Pulmonary artery endothelial cell (primary cell): ENCODE data around the gene GPRASP1. TPM values are rescaled to one million over a fixed set of nuclear protein-coding genes. Genes with fewer than 3 reads are reported as not detected.
"Not testable (repeated sequence)": the region's sequence is repeated elsewhere in the genome, so short reads cannot be mapped to it uniquely, and the experiment has no call there.

Experiments used
- DNase-seq: peaks from one replicate; pipeline ENCODE4 v3.0.0-alpha.2; 2011; ENCODE audit warnings: low read depth, low spot score
- total RNA-seq: library from RNA; depleted of rRNA; stranded (reverse); fragments of >200 nt; gene quantifications from 2 replicates; pipeline ENCODE4 v1.2.3, GENCODE V29; 2014

The GPRASP1 gene, protein sequence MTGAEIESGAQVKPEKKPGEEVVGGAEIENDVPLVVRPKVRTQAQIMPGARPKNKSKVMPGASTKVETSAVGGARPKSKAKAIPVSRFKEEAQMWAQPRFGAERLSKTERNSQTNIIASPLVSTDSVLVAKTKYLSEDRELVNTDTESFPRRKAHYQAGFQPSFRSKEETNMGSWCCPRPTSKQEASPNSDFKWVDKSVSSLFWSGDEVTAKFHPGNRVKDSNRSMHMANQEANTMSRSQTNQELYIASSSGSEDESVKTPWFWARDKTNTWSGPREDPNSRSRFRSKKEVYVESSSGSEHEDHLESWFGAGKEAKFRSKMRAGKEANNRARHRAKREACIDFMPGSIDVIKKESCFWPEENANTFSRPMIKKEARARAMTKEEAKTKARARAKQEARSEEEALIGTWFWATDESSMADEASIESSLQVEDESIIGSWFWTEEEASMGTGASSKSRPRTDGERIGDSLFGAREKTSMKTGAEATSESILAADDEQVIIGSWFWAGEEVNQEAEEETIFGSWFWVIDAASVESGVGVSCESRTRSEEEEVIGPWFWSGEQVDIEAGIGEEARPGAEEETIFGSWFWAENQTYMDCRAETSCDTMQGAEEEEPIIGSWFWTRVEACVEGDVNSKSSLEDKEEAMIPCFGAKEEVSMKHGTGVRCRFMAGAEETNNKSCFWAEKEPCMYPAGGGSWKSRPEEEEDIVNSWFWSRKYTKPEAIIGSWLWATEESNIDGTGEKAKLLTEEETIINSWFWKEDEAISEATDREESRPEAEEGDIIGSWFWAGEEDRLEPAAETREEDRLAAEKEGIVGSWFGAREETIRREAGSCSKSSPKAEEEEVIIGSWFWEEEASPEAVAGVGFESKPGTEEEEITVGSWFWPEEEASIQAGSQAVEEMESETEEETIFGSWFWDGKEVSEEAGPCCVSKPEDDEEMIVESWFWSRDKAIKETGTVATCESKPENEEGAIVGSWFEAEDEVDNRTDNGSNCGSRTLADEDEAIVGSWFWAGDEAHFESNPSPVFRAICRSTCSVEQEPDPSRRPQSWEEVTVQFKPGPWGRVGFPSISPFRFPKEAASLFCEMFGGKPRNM (N-terminal part only)
- 1.1 and 1.4 TPM in 2 replicates for total RNA-seq

DNA sequence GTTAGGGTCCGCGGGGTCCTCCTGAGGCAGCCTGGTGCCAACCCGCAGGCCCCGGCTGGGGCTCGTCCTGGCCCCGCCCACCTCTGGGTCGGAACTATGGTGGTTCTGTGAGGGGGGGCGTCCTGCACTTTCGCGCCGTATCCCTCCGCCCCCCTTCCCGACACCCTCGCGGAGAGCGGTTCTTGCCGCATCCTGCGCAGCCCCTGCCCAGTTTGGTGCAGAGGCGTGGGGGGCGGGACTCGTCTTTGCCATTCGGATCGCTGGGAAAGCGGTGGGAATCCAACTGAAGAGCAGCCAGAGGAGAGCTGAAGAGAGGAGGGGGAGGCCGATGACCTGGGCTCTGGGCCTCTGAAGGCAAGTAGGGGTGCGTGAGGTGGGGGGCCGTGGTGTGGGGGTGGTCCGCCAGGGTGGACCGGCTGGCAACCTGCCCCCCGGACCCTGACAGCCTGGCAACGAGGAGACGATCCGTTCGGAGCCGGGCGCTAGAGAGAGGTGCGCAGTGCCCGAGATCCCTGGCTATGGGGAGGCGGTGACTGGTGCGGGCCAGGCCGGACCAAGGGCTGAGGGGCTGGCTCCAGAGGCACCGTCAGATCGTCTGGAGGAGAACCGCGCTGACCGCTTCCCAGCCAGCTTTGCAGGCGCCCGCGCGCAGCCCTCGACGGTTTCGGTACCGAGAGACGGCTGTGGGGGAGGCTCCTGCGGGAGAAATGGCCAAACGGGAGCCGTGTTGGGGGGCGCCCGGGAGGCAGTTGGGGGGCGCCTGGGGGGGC, at the start of gene GPRASP1:
TSS of gene GPRASP1 (plus strand) at position 242 of the 770 bp plus-strand sequence. CDS start 2,431 bp downstream, outside the sequence.
- DNase-seq: no peak

DNA sequence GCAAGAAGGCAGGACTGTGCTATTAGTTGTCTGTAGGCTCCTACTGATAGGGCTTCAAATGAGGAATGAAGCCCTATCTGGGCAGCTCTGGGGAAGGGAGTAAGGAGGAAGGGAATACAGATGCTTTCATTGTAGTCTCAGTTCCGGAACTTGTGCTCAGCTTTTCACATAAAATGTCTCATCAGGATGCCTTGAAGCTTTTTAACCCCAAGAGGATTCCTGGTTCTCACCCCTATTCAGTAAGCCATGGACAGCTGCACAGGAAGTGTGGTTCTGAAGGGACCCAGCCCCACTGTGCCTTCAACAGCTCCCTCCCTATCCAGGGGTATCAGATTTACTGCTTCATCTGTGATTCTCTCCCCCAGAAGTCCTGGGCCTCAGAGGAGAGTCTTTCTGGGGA, 47.0 kb upstream of the GPRASP1 start:
- DNase-seq: no peak

DNA sequence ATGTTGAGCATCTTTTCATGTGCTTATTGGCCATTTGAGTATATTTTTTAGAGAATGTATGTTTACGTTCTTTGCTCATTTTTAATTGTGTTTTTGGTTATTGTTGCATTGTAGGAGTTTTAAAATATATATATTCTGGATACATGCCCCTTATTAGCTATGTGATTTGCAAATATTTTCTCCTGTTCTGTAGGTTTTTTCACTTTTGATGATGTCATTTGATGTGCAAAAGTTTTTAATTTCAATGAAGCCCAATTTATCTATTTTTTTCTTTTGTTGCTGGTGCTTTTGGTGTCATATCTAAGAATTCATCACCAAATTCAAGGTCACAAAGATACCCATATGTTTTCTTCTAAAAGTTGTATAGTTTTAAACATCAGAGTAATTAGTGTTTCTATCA, 45.2 kb upstream of the GPRASP1 start:
- no peak for DNase-seq

DNA sequence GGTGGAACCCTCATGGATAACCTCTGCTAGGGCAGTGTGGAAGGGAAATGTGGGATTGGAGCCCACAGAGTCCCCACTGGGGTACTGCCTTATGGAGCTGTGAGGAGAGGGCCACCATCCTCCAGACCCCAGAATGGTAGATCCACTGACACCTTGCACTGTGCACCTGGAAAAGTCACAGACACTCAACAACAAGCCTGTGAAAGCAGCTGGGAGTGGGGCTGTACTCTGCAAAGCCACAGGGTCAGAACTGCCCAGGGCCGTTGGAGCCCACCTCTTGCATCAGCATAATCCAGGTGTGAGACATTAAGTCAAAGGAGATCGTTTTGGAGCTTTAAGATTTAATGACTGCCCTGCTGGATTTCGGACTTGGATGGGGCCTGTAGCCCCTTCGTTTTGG, 40.4 kb upstream of the GPRASP1 start:
- no peak for DNase-seq

DNA sequence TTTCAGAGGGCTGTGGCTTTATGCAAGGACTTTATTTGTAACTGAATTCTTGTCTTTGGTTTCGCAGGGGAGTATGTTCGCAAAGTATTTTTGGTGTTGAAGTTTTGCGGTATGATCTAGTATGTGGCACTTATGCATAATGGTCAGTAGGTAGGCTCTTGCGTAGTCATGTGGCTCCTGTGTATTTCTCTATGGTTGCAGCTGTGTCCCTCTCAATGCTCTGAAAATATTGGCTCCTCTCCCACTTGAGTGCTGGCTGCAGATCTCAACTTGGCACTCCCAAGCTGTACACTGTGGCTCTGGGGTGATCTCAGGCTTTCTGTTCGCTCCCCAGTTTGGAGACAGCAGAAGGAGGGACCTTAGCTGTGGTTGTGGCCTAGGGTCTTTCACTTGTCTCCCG, 27.2 kb upstream of the GPRASP1 start:
- DNase-seq: no peak

DNA sequence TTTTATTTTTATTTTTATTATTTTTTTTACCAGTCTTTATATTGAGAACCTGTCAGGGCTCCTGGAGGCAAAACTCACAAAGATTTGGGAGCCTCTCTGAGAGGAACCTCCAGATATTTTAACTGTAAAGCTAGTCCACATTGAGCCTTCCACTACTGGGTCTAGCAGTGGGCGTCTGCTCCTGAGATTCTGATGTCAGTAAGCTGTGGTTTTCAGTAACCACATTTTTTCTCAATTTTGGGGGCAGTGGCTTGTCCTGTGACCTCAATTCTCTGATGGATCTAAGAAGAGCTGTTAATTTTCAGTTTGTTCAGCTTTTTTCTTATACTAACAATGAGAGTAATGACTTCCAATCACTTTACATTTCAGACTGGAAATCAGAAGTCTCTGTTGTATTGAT, 23.6 kb upstream of the GPRASP1 start:
- no peak for DNase-seq

DNA sequence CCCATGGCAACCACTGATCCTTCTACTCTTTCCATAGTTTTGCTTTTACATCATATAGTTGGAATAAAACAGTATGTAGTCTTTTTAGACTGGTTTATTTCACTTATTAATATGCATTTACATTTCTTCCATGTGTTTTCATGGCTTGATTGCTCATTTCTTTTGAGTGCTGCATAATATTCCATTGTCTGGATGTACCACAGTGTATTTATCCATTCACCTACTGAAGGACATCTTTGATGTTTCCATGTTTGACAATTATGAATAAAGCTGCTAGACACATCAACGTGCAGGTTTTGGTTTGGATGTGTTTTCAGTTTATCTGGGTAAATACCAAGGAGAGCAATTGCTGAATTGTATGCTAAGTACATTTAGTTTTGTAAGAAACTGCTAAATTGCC, 13.7 kb upstream of the GPRASP1 start:
- DNase-seq: no peak

DNA sequence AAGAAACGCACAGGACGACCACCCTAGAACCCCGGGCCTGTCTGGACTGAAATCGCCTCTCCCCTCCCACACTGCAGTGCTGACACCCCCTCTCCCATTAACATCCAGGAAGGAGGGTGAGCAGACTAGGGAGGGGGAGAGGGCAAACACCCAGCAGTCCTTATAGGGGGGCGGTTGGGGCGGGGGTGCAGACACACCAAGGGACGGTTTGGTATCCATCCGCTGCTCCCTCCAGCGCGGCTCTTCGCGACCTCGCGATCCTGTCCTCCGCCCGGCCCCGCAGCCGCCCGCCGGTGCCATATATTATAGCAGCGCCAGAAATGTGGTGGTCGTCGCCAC, 411 bp upstream of the GPRASP1 start:
- no peak for DNase-seq

DNA sequence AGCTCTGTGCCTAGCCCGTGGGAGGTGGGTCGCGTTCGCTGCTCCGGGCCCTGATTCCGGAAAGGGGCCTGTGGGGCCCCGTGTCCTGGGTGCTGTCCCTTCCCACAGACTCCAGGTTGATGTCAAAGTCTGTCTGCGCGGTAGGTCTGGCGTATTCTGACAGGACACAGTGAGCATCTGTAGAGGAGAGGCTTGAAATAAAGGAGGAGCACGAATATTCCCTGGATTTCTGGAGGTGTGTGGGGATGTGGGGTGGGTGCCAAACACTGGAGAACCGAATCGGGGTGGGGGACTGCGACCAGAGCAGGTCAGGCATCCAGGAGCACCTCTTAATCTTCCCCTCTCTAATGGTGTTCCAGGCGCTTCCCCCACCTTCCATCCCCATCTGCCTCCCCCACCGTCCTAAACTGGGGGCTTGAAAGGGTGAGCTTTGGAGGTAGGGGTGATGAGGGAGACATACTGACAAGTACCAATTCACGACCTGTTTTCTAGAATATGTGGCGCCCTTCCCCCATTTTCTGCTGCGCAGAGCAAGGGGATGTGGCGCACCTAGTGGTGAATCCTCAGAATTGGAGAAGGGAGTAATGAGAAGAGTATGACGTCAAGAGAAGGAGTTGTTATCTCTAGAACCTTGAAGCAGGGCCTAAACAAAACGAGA, 877 bp downstream of the GPRASP1 start:
- no peak for DNase-seq

DNA sequence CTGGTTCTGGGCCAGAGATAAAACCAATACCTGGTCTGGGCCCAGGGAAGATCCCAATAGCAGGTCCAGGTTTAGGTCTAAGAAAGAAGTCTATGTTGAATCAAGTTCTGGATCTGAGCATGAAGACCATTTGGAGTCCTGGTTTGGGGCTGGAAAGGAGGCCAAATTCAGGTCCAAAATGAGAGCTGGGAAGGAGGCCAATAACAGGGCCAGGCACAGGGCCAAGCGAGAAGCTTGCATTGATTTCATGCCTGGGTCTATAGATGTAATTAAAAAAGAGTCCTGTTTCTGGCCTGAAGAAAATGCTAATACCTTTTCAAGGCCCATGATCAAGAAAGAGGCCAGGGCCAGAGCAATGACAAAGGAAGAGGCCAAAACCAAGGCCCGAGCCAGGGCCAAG, 3.4 kb downstream of the GPRASP1 start:
- DNase-seq: no peak

DNA sequence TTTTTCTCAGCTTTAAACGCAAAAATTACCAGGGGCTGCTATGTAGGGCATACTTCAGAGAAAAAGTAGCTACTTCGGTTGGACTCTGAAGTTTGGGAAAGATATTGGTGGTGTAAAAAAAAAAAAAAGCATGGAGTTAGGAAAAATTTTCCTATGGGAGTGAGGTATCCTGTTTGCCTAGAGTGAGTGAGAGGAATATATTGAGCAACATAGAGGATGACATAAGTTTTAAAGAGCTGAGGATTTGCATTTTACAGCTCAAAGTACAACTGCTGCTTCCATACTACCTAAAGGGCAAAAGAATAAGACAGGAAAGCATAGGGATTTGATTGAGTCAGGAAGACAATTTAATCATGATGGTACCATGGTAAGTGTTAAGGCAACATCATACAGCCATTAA, 7.3 kb downstream of the GPRASP1 start:
- no peak for DNase-seq

DNA sequence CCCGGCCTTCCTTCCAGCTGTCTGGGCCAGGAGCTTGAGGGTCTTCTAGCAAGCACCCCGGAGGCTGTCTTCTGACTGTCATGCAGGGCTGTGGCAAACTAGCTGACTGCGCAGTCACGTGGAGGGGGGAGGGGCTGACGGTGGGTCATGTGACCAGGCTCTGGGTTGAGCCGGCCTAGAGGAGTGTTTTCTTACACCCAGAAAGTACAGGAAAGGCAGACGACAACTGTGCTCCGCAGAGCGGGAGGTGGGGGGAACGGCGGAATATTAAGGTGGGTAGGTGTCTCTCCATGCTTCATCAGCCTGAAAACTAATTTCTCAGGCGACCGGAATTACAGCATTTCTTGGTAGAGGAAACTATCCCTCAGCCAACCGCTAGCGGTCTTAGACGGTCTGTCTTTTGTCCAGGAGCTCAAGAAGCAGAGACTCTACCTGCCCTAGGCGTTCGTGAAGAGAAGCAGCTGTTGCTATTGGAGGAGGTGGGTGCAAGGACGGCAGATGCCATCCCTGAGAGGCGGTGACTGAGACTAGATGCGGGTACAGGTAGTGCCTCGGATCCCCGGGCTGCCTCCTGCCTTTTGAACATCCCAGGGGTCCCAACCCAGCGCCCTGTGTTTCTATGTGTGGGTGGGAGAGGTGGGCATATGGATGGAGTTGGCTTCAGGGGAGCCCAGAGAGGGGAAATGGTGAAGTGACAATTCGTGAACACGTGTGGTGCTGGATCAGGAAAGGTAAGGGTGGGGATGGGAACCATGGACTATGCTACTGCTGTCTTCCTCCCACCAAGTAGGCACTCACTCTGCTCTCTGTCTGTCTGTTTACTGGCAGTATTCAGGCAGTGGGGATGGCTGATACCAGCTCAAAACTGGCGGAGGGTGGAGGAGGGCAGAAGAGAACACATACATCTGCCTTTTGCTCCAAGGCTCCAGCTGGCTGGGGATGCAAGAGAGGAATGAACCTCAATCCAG, 8.8 kb downstream of the GPRASP1 start:
- peak; percentile 8 for DNase-seq

DNA sequence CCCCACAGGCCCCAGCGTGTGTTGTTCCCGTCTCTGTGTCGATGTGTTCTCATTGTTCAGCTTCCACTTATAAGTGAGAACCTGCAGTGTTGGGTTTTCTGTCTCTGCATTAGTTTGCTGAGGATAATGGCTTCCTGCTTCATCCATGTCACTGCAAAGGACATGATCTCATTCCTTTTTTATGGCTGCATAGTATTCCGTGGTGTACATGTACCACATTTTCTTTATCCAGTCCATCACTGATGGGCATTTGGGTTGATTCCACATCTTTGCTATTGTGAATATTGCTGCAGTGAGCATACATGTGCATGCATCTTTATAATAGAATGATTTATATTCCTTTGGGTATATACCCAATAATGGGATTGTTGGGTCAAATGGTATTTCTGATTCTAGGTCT, 12.5 kb downstream of the GPRASP1 start:
- DNase-seq: not testable (repeated sequence)

DNA sequence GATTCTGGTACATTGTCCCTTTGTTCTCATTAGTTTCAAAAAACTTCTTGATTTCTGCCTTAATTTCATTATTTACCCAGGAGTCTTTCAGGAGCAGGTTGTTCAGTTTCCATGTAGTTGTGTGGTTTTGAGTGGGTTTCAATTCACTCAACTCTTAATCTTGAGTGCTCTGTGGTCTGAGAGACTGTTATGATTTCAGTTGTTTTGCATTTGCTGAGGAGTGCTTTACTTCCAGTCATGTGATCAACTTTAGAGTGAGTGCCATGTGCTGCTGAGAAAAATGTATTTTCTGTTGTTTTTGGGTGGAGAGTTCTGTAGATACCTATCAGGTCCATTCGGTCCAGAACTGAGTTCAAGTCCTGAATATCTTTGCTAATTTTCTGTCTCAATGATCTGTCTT, 15.8 kb downstream of the GPRASP1 start:
- not testable (repeated sequence) for DNase-seq

DNA sequence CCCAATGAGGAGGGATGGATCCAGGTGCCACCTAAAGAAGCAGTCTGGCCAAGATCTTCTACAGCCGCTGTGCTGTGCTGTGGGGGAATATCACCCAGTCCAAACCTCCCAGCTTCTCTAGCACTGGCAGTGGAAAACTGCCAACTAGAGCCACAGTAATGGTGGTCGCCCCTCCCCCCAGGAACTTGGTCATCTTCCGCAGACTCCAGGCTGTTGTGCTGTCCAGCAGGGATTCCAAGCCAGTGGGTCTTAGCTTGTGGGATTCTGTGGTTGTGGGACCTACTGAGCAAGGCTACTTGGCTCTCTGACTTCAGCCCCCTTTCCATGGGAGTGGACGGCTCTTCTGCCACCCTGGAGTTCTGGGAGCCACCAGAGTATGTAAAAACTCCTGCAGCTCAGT, 18.2 kb downstream of the GPRASP1 start:
- no peak for DNase-seq

DNA sequence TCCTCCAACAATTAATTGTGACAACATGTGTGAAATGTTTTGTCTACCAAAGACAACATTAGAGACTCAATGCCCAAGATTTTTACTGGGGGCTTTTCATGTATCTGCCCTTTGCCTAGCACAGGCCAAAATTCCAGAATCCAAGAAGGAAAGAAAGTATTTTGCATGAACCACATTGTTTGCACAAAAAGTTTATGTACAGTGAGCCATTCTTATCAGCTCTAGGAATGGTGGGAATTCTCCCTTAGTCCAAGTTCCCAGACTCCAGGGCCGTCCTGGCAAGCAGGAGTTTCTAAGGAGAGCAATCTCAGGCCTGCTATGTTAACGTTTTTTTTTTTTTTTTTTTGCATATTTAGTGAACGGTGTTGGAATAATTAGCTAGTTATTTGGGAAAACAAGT, 21.6 kb downstream of the GPRASP1 start:
- DNase-seq: no peak

DNA sequence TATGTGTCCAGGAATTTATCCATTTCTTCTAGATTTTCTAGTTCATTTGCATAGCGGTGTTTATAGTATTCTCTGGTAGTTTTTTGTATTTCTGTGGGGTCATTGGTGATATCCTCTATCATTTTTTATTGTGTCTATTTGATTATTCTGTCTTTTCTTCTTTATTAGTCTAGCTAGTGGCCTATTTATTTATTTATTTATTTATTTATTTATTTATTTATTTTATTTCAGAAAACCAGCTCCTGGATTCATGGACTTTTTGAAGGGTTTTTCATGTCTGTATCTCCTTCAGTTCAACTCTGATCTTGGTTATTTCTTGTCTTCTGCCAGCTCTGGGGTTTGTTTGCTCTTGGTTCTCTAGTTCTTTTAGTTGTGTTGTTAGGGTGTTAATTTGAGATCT, 26.2 kb downstream of the GPRASP1 start:
- not testable (repeated sequence) for DNase-seq

DNA sequence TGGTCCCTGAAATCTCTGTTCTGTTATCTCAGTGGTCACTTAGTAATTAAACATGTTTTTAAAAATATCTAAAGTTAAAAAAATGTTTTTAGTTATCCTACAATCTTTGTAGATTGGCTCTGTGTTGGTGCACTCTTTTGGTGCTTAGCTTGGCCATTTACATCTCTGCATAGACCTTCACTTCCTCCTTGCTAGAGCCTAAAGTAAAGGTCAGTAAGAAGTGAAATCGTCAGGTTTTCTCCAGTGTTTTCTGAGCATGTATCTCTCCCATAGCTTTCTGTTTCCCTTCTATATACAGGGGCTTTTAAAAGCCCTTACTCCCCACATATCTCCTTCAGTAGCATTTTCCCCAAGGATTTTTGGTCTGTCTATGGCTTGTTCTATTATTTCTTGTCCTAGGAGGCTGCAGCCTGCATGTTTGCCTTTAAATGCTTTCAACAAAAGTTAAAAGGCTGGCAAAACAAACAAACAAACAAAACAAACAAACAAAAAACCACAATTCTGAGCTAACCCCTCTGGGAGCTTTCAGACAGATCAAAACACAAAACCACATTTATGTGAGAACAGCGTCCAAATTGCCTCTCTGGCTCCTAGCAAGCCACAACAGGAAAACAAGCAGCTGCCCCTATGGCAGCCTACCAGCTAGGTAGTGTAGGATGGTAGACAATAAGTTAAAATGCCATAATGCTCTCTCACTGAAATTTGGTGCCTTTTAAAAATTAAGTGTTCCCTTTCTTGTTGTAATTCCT, 33.7 kb downstream of the GPRASP1 start:
- no peak for DNase-seq

DNA sequence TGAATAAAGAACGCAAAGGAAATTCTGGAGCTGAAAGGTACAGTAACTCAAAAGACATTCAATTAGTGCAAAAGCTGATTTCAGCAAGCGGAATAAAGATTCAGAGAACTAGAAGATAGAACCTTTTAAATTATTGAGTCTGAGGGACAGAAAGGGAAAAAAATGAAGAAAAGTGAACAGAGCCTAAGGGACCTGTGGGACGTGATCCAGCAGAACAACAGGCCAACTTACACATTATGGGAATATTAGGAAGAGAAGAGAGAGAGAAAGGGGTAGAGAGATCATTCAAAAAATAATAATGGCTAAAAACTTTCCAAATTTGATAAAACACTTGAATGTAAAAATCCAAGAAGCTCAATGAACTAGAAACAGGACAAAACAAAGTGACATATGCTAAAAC, 43.5 kb downstream of the GPRASP1 start:
- DNase-seq: no peak
